GM12878 (cell line): Measurements from ENCODE around the gene ANKS4B.

ENCODE experiments used
- CHD4 ChIP-seq: fragments of 200-600 bp; sonication (generic); IDR thresholded peaks from 2 replicates; pipeline ENCODE4 v1.6.1; 2016; ENCODE audit warnings: mild to moderate bottlenecking
- CREB1 ChIP-seq: IDR thresholded peaks from 2 replicates; pipeline ENCODE4 v1.6.1; 2012; ENCODE audit warnings: low read depth, mild to moderate bottlenecking, inconsistent platforms
- GATAD2B ChIP-seq: fragments of 450-650 bp; conservative IDR thresholded peaks from 2 replicates; pipeline ENCODE4 v1.6.1; 2017; ENCODE audit warnings: low read depth, mild to moderate bottlenecking, moderate library complexity
- IKZF1 ChIP-seq: fragments of 450-650 bp; conservative IDR thresholded peaks from 2 replicates; pipeline ENCODE4 v1.6.1; 2017; ENCODE audit warnings: antibody characterized with exemption, mild to moderate bottlenecking
- POLR2A ChIP-seq: IDR thresholded peaks from 2 replicates; pipeline ENCODE4 v1.6.1; 2011; ENCODE audit warnings: low read depth, mild to moderate bottlenecking, low read length
- SMC3 ChIP-seq: IDR thresholded peaks from 2 replicates; pipeline ENCODE4 v1.6.1; 2011; ENCODE audit warnings: low read length, improper control_type of control experiment, borderline replicate concordance

GRCh38 chr16:21206550-21206949 lies 26.9 kb upstream of the ANKS4B start:
- TF ChIP-seq GATAD2B (no peak), CREB1 (no peak), IKZF1 (no peak), CHD4 (no peak), POLR2A (no peak), SMC3 (no peak)
